ENCODE data around the gene ZNF638.

The ZNF638 gene

GRCh38 chr2:71333619-71334018 is 2.0 kb downstream of the ZNF638 start:
- no peak for DNase-seq

GRCh38 chr2:71336384-71336783 is 4.8 kb downstream of the ZNF638 start:
- no peak for DNase-seq

GRCh38 chr2:71336802-71337201 is 5.2 kb downstream of the ZNF638 start:
- no peak for DNase-seq

GRCh38 chr2:71337776-71338175 is 6.2 kb downstream of the ZNF638 start:
- no peak for DNase-seq

- no peak for DNase-seq
Observed at GRCh38 chr2:71339685-71340084, 8.1 kb downstream of the ZNF638 start.

- no peak for DNase-seq
Observed at GRCh38 chr2:71340176-71340575, 8.6 kb downstream of the ZNF638 start.

- DNase-seq, result no peak
Observed at GRCh38 chr2:71341645-71342044, 10.1 kb downstream of the ZNF638 start.

GRCh38 chr2:71346065-71346464 is 14.5 kb downstream of the ZNF638 start:
- no peak for DNase-seq

GRCh38 chr2:71347517-71347916 is 15.9 kb downstream of the ZNF638 start:
- DNase-seq, result no peak

- no peak for DNase-seq
Observed at GRCh38 chr2:71348302-71348701, 16.7 kb downstream of the ZNF638 start.

- no peak for DNase-seq
Observed at GRCh38 chr2:71353248-71353647, 21.7 kb downstream of the ZNF638 start.

- no peak for DNase-seq
Observed at GRCh38 chr2:71358931-71359671, 27.5 kb downstream of the ZNF638 start.

- no peak for DNase-seq
Observed at GRCh38 chr2:71360434-71360975, 28.9 kb downstream of the ZNF638 start.

GRCh38 chr2:71361631-71362030 is 30.0 kb downstream of the ZNF638 start:
- DNase-seq, result no peak

GRCh38 chr2:71362447-71362846 is 30.9 kb downstream of the ZNF638 start:
- no peak for DNase-seq

GRCh38 chr2:71370015-71370414 is 38.4 kb downstream of the ZNF638 start:
- no peak for DNase-seq

GRCh38 chr2:71372042-71372441 is 40.5 kb downstream of the ZNF638 start:
- no peak for DNase-seq

- no peak for DNase-seq
Observed at GRCh38 chr2:71379086-71379485, 47.5 kb downstream of the ZNF638 start.

- DNase-seq, result no peak
Observed at GRCh38 chr2:71380665-71381064, 49.1 kb downstream of the ZNF638 start.

GRCh38 chr2:71385012-71385411 is 53.4 kb downstream of the ZNF638 start:
- DNase-seq, result no peak

GRCh38 chr2:71388214-71388613 is 56.6 kb downstream of the ZNF638 start:
- DNase-seq, result no peak

- no peak for DNase-seq
Observed at GRCh38 chr2:71389384-71390072, 57.9 kb downstream of the ZNF638 start.

- DNase-seq, result no peak
Observed at GRCh38 chr2:71393216-71393615, 61.6 kb downstream of the ZNF638 start.

GRCh38 chr2:71395471-71395870 is 63.9 kb downstream of the ZNF638 start:
- no peak for DNase-seq

Measured in stimulated activated naive CD4-positive, alpha-beta T cell treated with Interleukin-2 at 50 U/mL for 16 hours (primary cell).